HG03457 (cell line): ENCODE data around the gene FOXO3.
A peak's percentile ranks its signal among the peaks of the same experiment; 100 is the strongest.
"Not testable (repeated sequence)": the region's sequence is repeated elsewhere in the genome, so short reads cannot be mapped to it uniquely, and the experiment has no call there.

ENCODE experiments used
- ATAC-seq: cut with Tn5 transposase; IDR thresholded peaks from one replicate; pipeline ENCODE4 v1.9.1; 2021; ENCODE audit warnings: moderate number of reproducible peaks; ENCODE audit not compliant: unreplicated experiment

FOXO3 gene

GRCh38 chr6:108555399-108556052 lies 5.2 kb upstream of the FOXO3 start:
- ATAC-seq, result no peak

GRCh38 chr6:108556250-108556649 lies 4.5 kb upstream of the FOXO3 start:
- ATAC-seq, result no peak

DNA sequence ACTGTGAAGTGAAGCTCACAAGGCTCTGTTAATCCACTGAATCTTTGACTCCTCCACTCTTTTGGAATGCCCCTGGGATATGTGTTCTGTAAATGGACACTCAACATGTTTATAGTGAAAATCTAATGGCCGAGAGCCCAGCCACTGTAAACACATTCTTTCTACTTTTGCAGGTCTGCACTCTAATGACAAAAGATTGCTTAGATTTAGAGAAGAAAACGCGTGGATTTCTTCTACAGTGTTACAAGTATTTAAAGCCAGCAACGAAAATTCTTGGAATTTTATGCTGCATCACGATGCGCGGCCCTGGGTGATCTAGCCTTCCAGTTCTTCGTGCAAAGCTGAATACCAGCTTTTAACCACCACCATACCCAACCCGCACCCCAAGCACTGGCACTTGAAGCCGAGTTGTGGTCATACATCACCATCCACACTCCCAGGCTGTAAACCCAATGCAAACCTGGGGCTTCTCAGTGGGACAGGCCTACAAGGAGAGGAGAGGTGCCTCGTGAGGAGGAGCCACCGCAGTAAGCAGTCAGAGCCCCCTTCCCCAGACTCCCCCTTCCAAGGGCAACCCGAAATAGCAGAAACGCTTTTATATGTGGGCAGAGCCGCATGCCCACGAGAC lies 3.7 kb upstream of the FOXO3 start:
- no peak for ATAC-seq

- ATAC-seq, result no peak
These were observed 3.0 kb upstream of the FOXO3 start for GRCh38 chr6:108557494-108558371.

DNA sequence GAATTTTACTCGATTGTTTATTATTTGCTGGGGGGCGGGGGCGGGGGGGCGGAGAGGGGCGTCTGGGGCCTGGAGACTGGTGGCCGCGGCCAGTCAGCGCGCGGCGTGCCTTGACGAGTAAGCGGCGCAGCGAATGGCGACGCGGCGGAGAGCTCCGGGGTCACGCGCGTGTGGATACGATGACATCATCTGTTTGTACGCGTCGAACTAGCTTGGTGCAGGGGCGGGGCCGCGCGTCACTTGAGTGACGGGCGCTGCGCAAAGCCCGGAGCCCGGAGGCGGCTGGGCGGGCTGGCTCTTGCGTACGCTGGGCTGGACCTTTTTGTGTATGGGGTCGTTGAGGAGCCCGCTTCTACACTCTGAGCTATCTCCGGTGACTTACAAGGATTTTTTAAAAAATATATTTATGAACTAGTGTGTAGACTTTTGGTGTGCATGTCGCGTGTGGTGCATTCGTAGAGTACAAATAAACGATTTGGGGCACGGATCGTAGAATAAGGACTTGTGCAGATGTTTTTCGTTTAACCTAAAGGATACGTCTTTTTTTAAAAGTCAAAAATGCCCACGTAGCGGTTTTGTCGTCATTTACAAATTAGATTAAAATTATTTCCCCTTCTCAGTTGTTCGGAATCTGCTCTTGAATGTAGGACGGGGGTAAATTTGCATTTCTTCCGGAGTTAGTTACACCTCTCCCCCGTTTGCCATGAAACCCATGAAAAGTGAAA lies 2.2 kb upstream of the FOXO3 start:
- peak; percentile 55 for ATAC-seq

GRCh38 chr6:108559097-108559883 lies 1.4 kb upstream of the FOXO3 start:
- ATAC-seq, result peak; percentile 35

DNA sequence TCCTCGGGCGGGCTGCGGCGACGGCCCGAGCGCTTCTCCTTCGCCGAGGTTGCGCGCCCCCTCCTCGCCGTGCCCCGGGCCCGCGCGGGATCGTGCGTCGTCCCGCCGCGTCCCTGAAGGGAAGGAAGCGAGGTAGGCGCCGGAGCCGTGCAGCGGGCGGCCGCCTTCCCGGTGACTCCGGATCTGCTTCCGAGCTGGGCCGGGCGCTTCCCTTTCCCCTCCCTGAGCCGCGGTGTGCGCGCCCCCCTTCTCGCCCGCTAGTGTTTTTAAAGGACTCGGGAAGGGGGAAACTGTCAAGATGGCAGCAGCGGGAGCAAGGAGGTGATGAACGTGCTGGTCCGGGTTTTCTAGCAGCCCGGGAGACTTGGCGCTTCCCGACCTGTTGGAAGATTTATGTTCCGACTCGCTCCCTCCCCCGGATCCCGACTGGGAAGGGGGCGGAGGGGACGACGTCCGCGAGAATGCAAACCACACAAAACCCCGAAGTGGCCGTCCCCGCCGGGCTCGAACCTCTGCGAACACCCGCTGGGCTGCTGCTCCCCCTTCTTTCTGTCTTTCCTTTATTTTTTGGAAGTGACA lies 744 bp upstream of the FOXO3 start:
- peak; percentile 2 for ATAC-seq

DNA sequence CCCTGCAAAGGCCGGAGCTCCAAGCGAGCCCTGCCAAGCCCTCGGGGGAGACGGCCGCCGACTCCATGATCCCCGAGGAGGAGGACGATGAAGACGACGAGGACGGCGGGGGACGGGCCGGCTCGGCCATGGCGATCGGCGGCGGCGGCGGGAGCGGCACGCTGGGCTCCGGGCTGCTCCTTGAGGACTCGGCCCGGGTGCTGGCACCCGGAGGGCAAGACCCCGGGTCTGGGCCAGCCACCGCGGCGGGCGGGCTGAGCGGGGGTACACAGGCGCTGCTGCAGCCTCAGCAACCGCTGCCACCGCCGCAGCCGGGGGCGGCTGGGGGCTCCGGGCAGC lies 561 bp downstream of the FOXO3 start:
- ATAC-seq, result not testable (repeated sequence)

GRCh38 chr6:108561742-108562502 lies 1.2 kb downstream of the FOXO3 start:
- ATAC-seq, result no peak

GRCh38 chr6:108562503-108562993 lies 1.8 kb downstream of the FOXO3 start:
- ATAC-seq, result no peak

GRCh38 chr6:108563292-108563691 lies 2.6 kb downstream of the FOXO3 start:
- ATAC-seq, result no peak

- ATAC-seq, result no peak
These were observed 3.5 kb downstream of the FOXO3 start for GRCh38 chr6:108564178-108564577.

DNA sequence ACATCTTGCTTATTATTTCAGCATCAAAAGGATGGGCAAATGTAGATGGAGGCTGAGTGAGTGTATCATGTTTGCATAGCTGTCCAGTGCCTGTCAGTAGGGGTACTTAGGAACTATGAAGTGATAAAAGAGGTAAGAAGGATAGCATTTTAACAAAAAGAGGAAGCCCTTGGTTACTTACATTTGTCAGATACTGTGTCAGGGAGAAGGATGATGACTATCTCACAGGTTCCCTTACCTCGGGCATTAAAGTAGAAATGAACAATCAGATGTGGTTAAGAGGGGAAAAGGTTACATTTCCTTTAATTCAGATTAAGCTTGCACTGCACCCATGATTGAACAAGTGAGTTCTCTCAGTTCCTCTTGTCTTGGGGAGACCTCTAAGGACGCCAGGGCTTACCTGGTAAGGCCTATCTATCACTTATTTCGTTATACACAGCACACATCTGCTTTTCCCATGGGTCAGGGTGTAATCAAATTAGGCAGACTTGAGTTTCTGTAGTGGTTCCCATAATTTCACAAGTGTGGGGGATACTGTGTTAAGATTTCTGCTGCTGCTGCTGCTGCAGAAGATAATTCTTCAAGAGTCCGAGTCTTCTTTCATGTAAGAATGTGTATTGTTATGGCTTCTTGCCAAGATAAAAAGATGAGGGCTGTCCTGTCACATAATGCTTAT lies 4.5 kb downstream of the FOXO3 start:
- peak; percentile 75 for ATAC-seq

GRCh38 chr6:108565893-108566292 lies 5.2 kb downstream of the FOXO3 start:
- no peak for ATAC-seq

DNA sequence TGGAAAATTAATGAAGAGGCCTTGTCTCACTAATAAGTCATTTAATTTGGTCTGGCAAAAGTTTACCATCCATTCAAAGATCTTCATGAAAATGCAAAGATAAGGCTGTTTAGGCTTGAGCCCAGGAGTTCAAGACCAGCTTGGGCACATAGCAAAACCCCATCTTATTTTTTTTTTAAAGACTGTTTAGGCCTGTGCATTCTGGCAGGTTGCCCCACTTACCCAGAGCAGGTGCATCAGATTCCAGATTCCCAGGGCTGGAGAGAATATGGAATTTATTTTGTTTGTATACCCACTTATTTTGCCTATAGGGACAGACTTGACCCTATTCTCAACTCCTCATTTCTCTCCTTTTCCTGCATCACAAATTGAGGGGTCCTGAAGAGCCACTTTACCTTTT lies 5.7 kb downstream of the FOXO3 start:
- no peak for ATAC-seq

GRCh38 chr6:108568101-108568500 lies 7.4 kb downstream of the FOXO3 start:
- no peak for ATAC-seq

DNA sequence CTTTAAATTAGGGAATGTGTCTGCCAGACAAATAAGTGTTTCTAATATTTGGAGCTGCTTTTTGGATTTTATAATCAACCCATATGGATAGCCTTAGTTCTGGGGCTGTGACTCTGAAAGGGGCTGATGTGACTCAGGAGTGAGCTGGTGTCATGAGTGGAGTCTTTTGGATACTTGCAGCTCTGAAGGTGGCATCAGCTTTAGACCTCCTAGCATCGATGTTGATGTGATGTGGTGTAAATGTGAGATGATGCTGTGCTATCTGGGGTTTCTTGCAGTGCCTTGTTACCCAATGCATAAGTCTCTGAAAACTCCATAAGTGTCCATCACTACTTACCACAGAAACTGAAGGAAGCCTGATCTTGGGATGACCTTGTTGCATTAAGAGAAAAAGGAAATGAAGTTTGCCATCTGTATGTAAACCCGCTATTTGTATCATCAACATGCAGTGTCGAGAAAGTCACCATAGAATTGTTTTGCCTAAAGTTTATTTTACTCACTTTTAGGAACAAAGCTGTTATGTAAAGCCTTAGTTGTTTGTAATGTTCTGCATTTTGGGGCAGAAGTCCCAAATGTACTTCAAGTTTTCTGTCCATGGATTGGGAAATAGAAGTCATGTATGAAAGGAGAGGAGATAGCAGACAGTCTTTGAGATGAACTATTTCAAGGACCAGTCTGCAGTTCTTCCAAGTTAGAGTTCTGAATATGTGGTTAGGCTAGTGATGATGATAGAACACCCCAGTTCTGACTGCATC lies 8.0 kb downstream of the FOXO3 start:
- ATAC-seq, result no peak

GRCh38 chr6:108570517-108570916 lies 9.8 kb downstream of the FOXO3 start:
- ATAC-seq, result no peak
